GM21423 (cell line): ENCODE results near the gene THEM4.
"Not testable (repeated sequence)": the region's sequence is repeated elsewhere in the genome, so short reads cannot be mapped to it uniquely, and the experiment has no call there.

Experiments
- ATAC-seq: cut with Tn5 transposase; IDR thresholded peaks from one replicate; pipeline ENCODE4 v1.9.1; 2021; ENCODE audit warnings: mild to moderate bottlenecking, moderate library complexity; ENCODE audit not compliant: unreplicated experiment

The THEM4 gene

DNA sequence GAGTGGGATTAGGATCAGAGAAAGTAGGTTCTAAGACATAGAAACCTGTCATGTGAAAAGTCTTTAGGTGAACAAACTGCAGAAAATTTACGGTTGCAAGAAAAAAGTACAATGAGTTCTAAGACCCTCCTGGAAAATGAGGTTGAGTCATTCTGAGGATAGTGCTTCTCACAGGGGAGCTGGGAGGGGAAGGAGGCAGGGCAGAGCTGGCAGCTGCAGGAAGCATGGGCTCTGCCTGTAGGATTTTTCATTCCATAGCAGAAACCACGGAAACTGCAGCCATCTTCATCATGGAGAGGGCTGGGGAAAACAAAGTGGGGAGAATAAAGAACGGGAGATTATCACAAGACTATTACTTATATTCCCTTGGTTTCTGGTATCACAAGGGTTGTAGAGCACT, 25.8 kb upstream of the THEM4 start:
- no peak for ATAC-seq

DNA sequence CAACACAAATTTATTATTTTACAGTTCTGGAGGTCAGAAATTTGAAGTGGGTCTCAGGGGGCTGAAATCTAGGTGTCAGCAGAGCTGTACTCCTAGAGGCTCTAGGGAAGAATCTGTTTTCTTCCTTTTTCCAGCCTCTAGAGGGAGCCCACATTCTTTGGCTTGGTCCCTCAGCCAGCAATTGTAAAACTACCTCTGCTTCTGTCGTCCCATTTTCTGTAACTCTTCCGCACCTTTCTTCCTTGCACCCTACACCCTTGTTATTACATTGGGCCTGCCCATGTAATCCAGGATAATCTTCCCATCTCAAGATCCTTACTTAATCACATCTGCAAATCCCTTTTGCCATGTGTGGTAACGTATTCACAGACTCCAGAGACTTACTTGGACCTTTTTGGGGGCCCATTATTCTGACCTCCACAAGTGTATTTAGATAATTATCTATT, 24.8 kb upstream of the THEM4 start:
- no peak for ATAC-seq

DNA sequence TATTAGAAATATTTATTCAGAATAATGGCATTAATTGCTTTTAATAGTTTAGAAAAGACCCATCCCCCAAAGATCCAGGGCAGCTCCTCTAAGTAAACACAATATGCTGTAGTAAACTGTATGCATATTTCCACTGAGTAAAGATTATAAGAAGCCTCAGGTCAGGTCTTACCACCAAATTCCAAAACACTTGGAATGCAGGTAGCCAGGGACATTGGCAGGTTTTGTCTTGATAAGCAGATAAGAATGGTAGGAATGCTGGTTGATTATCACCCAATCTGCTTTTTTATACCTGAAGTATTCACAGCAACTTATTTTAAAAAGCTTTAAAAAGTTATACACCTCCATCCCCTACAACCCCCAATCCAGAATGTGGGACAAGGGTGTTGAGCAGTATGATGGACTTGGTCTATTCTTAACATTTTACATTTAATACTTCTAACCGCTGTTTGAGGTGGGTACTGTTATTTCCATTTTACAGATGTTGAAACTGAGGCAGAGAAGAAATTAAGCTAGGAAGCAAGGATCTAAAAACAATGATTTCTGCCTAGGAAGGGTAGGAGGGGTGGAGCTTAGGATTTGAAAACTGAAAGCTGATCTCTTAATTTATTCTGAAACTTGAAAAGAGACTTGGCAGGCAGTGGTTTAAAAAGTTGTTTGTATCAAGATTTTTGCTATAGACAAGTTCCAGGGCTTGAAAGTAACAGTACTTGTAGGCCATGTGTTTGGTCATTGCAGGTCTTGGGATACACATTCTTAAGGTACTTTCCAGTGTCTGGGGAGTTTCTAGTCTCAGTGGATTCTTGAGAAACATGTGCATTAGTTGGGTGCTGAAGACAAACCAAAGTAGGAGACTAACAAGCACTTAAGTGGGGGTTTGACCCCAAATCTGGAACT, 15.6 kb upstream of the THEM4 start:
- no peak for ATAC-seq

DNA sequence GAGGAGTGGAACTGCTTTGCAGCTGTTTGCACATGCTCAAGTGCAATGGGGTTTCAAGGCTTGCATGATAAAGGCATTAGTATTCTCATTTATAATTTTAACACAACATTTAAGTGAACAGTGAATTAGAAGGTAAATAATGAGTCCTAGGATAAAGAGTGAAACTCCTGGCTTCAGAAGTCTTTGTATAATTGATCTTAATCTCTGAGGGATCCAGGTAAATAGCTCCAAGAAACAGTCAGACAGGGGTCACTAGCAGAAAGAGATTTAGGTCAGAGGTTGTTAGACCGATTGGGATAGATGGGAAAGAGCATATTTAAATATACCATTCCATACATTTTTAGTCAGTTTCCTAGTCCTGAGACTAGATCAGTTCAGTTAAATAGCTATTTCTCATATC, 14.1 kb upstream of the THEM4 start:
- no peak for ATAC-seq

DNA sequence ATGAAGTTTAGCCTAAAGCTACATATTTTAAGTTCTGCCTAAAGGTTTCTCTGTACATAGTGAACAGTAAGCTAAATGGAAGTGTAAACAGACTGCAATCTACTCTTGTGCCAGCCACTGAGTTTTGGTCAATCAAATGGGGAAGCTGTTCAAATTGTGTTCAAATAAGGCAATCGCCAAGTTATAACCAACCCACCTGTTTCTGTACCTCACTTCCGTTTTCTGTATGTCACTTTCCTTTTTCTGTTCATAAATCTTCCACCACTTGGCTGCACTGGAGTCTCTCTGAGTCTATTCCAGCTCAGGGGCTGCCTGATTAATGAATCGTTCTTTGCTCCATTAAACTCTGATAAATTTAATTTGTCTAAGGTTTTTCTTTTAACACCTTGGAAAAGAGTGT, 10.8 kb upstream of the THEM4 start:
- ATAC-seq = no peak

DNA sequence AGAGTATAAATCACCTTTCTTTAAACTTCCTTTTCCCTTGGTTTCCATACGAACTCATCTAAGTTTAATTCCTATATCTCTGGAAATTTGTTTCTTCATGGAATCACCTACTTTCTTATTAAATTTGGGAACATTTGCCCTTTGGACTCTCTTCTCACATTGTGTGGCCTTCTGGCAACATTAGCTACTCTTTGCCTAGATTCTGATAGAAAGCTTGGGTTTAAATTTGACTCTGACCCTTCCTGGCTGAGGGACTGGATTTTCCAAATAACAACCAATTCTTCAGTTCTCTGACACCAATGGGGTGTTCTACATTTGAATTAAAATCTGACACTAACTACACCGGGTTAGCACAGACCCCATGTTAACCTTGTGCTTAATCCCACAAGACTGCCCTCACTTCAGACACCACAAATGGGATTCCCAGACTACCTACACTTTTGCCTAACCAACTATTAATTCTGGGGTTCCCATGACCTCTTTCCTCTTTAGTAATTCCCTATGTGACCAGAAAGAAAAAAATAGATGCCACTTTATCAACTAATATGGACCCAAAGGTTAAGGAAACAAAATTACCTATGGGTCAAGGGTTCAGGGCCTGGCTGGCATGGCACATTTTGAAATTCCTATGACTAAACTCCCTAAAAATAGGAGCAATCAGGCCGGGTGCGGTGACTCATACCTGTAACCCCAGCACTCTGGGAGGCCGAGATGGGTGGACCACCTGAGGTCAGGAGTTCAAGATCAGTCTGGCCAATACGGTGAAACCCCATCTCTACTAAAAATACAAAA, 9.7 kb upstream of the THEM4 start:
- ATAC-seq = no peak

DNA sequence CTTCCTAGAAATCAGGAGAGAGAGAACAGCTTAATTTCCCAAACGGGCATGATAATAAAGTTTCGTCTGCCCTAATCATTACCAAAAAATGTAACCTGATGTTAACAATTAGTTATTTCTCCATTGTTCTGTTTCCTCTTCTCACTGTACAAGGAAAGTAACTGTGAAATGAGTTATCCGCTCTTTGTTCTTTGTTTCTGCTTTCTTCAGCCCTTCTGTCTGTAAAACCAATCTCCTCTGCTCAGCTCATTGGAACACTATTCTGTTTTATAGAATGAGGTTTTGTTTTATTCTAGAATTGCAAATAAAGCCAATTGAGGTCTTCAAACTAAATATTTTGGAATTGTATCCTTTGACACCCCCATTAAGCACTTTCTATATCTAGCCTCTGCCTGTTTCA, 8.8 kb upstream of the THEM4 start:
- no peak for ATAC-seq

DNA sequence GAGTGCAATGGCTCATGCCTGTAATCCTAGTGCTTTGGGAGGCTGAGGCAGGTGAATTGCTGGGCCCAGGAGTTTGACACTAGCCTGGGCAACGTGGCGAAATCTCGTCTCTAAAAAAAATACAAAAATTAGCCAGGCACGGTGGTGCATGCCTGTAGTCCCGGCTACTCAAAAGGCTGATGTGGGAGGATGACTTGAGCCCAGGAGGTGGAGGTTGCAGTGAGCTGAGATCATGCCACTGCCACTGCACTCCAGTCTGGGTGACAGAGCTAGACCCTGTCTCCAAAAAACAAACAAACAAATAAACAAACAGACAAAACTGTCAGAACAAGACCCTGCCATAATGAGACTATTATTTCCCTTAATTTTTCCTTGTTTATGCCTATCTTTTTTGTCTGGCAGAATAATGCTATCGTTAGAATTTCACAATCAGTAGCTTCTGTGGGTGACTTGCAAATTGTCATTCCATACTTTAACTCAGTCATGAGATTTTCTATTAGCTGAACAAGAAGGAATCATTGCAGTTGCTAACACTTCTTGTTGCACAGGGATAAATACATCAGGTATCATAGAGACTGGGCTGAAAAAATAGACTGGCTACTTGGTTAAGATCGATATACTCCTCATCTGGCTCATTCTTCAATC, 7.5 kb upstream of the THEM4 start:
- ATAC-seq = no peak

DNA sequence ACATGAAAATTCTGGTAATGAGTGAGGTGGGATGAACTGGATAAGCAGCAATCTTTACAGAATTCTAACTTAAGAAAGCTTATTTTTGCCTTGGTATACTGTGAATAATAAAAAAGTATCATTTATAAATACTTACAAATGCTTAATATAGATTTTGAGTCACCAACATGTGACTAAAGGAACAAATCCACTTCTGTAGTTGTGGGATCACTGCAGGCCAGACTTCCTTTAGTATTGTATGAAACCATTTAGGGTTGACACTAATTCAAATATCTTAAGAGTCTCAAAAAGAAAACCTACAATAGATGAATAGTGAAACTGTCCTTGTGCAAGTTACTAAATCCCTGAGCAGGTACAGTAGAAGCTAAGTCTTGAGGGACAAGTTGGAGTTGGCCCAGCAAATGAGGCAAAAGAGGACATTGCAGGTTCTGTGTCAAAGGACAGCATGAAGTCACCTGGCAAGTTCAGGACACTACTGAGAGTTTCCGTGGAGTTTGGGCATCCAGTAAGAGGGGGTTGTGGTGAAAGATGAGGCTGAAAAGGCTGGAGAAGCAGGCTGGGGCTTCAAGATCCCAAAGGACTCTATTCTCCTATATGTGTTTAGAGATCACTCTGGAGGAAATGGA, 5.9 kb upstream of the THEM4 start:
- no peak for ATAC-seq

DNA sequence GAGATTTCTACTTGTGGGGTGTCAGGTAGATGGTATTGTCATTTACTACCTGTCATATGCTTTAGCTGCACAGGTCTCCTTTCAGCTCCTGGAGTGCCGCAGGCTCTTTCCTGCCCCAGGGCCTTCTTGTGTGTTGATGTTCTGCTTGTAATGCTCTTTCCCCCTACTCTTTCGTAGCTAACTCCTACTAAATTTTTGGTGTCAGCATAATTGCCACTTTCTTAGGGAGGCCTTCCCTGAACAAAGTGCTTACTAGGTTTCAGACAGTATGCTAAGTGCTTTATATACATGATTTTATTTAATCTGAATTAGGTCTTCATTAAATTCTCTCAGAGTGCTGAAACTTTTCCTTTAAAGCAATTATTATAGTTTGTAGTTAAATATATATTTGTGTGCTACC, 4.8 kb upstream of the THEM4 start:
- no peak for ATAC-seq

DNA sequence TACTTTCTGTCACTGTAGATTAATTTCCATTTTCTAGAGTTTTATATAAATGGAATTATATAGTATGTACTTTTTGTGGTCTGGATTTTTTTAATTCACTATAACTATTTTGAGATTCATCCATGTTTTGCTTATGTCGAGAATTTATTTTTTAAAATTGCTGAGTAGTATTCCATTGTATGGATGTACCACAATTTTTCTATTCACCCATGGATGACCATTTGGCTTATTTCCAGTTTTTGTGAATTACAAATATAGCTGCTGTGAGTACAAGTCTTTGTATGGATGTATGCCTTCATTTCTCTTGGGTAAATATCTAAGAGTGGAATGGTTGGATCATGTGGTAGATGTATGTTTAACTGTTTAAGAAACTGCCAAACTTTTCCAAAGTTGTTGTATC, 3.7 kb upstream of the THEM4 start:
- no peak for ATAC-seq

DNA sequence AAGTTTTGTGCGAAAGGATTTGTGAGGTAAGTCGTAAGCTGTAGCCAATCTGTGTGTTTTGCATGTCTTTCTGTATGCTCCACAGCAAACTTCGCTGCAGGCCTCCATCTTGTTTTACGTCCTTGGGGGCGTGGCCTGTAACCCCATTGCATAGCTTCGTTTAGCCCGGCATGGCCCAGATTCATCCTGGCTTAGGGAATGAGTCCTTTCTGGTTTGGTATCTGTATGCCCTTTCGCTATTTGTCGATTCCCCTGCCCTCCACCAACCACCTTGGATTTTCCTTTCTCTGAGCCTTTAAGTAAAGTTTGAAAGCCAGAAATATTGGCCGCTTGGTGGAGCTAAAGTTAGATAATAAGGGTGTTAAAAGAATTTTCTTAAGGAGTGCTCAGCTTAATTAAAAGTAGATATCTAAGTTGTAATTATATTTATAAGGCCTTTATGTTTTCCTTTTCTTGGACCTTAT, 1.1 kb downstream of the THEM4 start:
- ATAC-seq = no peak

DNA sequence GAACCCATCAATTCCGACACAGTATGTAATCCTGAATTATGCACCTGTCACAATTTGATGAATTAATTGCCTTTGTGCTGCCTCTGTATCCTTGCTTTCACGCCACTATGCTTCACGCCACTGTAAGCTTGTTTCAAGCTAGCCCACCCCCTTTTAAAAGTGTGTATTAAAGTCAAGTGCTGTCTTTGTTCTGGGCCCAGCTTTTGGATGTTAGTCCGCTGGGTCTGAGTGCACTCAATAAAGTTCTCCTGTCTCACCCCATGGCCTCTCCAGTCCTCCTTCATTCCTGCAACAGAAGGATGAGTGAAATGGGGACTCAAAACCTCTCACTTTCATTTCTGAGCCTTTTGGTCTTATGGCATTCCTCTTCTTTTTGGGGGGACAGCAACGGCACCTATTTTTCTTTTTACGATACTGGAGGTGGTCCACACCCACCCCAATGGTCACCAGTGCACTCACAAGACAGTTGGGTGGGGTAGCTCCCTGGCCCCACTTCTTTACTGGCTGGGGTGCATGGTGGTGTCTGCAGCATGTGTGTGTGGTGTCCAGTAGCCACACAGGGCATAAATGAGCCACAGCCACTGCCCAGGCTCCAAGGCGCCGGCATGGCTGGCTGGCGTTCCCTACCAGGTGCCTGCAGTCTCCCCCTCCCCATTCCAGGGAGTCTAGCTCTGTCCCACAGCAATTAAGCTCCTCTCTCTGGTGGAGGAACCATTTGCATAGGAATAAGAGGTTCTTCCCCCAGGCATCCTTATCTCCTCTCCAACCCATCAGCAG, 1.8 kb downstream of the THEM4 start:
- ATAC-seq = no peak

DNA sequence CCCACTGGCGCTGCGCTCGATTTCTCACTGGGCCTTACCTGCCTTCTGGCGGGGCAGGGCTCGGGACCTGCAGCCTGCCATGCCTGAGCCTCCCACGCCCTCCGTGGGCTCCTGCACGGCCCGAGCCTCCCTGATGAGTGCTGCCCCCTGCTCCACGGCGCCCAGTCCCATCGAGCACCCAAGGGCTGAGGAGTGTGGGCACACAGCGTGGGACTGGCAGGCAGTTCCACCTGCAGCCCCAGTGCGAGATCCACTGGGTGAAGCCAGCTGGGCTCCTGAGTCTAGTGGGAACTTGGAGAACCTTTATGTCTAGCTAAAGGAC, 3.0 kb downstream of the THEM4 start:
- ATAC-seq = not testable (repeated sequence)

DNA sequence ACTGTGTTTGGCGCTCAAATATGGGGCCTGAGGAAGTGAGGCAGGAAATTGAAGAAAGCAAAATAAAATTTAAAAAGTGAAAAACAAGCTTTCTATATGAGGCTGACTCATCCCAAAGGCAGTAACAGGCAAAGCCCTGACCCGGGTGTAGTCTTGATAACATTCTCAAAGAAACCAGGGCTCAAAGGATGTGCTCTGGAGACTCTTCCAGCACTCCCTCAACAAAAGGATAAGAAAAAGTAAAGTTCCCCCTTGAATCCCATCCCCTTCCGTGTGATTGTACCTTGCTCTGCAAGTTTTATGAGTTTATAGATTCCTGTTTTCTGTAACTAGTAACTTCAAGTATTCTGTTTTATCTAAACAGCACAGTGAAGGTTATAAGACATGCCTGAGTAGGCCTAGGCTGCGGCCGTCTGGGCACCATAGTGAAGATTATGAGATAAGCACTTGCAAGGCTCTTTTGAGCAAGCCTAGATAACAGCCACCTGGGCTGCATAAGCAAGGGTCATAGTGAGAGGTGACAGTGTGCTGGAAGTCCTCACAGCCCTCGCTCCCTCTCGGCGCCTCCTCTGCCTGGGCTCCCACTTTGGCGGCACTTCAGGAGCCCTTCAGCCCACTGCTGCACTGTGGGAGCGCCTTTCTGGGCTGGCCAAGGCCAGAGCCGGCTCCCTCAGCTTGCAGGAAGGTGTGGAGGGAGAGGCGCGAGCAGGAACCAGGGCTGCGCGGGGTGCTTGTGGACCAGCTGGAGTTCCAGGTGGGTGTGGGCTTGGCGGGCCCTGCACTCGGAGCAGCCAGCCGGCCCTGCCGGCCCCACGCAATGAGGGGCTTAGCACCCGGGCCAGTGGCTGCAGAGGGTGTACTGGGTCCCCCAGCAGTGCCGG, 3.6 kb downstream of the THEM4 start:
- not testable (repeated sequence) for ATAC-seq

DNA sequence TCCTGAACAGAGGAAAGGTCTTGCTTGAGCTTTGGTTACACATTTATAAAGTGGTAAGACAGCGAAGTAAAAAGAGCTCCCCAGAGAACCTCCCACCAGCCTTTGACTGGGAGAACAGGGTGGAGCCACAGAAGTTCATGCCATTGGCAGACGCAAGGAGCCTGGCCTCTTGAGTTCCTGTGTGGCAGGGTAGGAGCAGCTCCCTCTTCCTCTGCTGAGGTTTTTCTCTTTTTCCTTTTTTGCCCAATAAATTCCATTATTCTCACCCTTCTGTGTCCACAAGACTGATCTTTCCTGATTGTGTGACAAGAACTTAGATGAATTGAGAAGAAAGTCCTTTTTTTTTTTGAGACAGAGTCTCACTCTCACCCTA, 4.3 kb downstream of the THEM4 start:
- no peak for ATAC-seq

DNA sequence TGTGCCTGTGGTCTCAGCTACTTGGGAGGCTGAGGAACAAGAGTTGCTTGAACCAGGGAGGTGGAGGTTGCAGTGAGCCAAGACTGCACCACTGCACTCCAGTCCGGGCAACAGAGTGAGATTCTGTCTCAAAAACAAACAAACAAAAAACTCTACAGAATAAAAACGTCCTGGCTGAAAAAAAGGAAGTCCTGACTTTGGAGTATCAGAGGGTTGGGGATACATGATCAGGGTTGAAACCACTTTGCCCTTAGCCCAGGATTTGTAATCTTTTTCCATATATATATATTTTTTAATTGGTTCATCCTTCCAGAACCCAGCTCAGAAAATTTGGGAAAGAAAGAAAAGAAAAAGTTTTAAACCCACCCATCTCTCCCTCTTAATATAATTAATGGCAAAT, 6.5 kb downstream of the THEM4 start:
- no peak for ATAC-seq

DNA sequence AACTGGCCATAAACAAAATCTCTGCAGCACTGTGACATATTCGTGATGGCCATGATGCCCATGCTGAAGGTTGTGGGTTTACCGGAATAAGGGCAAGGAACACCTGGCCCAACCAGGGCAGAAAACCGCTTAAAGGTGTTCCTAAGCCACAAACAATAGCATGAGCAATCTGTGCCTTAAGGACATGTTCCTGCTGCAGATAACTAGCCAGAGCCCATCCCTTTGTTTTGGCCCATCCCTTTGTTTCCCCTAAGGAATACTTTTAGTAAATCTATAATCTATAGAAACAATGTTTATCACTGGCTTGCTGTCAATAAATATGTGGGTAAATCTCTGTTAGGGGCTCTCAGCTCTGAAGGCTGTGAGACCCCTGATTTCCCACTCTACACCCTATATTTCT, 8.5 kb downstream of the THEM4 start:
- not testable (repeated sequence) for ATAC-seq

DNA sequence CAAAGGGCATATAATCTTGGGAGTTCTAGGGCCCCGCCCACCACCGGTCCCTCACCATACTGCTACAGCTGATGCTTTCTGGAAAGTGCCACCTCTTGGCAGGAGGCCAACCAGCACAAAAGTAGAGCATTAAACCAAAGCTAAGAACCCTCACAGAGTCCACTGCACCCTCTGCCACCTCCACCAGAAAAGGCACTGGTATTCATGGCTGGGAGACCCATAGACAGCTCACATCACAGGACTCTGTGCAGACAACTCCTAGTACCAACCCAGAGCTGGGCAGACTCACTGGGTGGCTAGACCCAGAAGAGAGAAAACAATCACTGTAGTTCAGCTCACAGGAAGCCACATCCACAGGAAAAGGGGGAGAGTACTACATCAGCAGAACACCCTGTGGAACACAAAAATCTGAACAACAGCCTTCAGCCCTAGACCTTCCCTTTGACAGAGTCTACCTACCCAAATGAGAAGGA, 10.8 kb downstream of the THEM4 start:
- ATAC-seq = no peak
